Measurements from ENCODE around the gene LMNB1. TPM values are rescaled to one million over a fixed set of nuclear protein-coding genes. Genes with fewer than 3 reads are reported as not detected.

Gene LMNB1
- total and polyA plus RNA-seq, 2 of the 13 experiments (the other 11 are each of a cell fraction or from before 2014, with no cell fraction given): 12.5 to 159 TPM

DNA sequence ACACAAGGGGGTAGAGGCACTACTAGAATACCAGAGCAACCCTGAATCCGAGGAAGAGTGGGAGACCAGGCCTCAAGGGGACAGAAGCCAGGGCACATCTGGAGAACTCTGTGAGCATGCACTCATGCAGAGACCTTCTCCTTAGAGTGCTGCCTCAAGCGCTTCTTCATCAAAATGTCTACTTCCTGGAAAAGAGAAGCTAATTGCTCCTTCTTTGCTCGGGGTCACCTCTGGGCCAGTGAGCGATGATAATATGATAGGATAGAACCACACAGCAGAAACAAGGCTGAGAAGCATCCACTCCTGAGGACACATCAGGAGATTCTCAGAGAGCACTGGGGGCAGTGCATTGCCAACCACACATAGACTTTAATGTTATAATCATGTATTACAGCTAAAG is 23.7 kb upstream of the LMNB1 start:
- Histone ChIP-seq H3K9ac (ENCODE audit: insufficient read depth, low read depth, low read length) (no peak overlapping the region), H3K79me2 (ENCODE audit: insufficient read depth, low read length) (no peaks in the 10 kb centered on the region), H4K20me1 (ENCODE audit: insufficient read depth, low read length) (no peaks in the 10 kb centered on the region), H3K4me1 (ENCODE audit: insufficient read depth, low read length) (no peaks in the 10 kb centered on the region), H3K27ac (ENCODE audit: extremely low read length, insufficient read depth, low read length) (no peak overlapping the region), H2AFZ (ENCODE audit: low read length) (no peak overlapping the region), H3K4me3 (replicated peaks in 1 of 3; ENCODE audit: insufficient read depth in 1 of 3, low read depth in 2 of 3, low read length in 3 of 3) (no peak overlapping the region), H3K9me3 (ENCODE audit: low read length) (no peaks in the 10 kb centered on the region), H3K36me3 (replicated peaks in 1 of 2; ENCODE audit: control insufficient read depth in 1 of 2, insufficient read depth in 2 of 2, low read length in 2 of 2) (no peaks in the 10 kb centered on the region), H3K27me3 (ENCODE audit: control insufficient read depth in 1 of 2, insufficient read depth in 2 of 2, low read length in 2 of 2) (no peaks in the 10 kb centered on the region; a peak in 1 of 5 replicates), H3K4me2 (ENCODE audit: low read depth, low read length) (no peak overlapping the region)
- TF ChIP-seq TCF12 (IDR thresholded peaks at IDR 0.05) (no peak), TCF12 (CRISPR knock-in tag; IDR thresholded peaks at IDR 0.05) (no peak), GTF2F1 (IDR thresholded peaks at IDR 0.05; ENCODE audit: low read length) (no peak), ZSCAN22 (CRISPR knock-in tag; IDR thresholded peaks at IDR 0.05) (no peak), HOXA7 (CRISPR knock-in tag; IDR thresholded peaks at IDR 0.05) (no peak), SETDB1 (CRISPR knock-in tag; IDR thresholded peaks at IDR 0.05; ENCODE audit: borderline replicate concordance) (no peak), RAD51 (IDR thresholded peaks at IDR 0.05; ENCODE audit: borderline replicate concordance) (no peak), RORA (CRISPR knock-in tag; IDR thresholded peaks at IDR 0.05) (no peak), ZNF451 (CRISPR knock-in tag; IDR thresholded peaks at IDR 0.05) (no peak), CHCHD3 (CRISPR knock-in tag; IDR thresholded peaks at IDR 0.05) (no peak), RAD21 (CRISPR knock-in tag; IDR thresholded peaks at IDR 0.05) (no peak), NFE2L1 (CRISPR knock-in tag; IDR thresholded peaks at IDR 0.05; ENCODE audit: borderline replicate concordance) (no peak), TCF7 (IDR thresholded peaks at IDR 0.05; ENCODE audit: low read depth) (no peak)
- TF ChIP-seq, protein P1, sequence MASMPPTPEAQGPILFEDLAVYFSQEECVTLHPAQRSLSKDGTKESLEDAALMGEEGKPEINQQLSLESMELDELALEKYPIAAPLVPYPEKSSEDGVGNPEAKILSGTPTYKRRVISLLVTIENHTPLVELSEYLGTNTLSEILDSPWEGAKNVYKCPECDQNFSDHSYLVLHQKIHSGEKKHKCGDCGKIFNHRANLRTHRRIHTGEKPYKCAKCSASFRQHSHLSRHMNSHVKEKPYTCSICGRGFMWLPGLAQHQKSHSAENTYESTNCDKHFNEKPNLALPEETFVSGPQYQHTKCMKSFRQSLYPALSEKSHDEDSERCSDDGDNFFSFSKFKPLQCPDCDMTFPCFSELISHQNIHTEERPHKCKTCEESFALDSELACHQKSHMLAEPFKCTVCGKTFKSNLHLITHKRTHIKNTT (CRISPR knock-in tag; IDR thresholded peaks at IDR 0.05): no peak
- TF ChIP-seq, protein P2, sequence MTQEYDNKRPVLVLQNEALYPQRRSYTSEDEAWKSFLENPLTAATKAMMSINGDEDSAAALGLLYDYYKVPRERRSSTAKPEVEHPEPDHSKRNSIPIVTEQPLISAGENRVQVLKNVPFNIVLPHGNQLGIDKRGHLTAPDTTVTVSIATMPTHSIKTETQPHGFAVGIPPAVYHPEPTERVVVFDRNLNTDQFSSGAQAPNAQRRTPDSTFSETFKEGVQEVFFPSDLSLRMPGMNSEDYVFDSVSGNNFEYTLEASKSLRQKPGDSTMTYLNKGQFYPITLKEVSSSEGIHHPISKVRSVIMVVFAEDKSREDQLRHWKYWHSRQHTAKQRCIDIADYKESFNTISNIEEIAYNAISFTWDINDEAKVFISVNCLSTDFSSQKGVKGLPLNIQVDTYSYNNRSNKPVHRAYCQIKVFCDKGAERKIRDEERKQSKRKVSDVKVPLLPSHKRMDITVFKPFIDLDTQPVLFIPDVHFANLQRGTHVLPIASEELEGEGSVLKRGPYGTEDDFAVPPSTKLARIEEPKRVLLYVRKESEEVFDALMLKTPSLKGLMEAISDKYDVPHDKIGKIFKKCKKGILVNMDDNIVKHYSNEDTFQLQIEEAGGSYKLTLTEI (CRISPR knock-in tag; conservative IDR thresholded peaks at IDR 0.05): no peak
- CTCF ChIA-PET (ENCODE audit: low intra/inter-chr PET ratio, low total read pairs): no interaction called here
- POLR2A ChIA-PET: no interaction called here
- in situ Hi-C loops (cut with HindIII; ENCODE audit: extremely low pct_ligation_motif_present, low pct_unique_long_range_greater_than_20kb) (no loop called here), intact Hi-C loops (cut with micrococcal nuclease; ENCODE audit: unreplicated experiment) (no loop called here)
- WGBS (ENCODE audit: low lambda C conversion rate): 36% methylated on average over 4 of the region's 4 CpGs
- ATAC-seq (no peak), DNase-seq (ENCODE audit: low spot score) (no peak), FAIRE-seq (no peak)
- BruUV-seq (replicated peaks): no TSS peak
